Peyer's patch (tissue), 4 donors: ENCODE measurements around the gene FUCA1.

Experiments
- CTCF ChIP-seq, 6 experiments: fragments of 450-650 bp in 4 of 6; fragments of 200-600 bp in 2 of 6; sonication (generic) in 1 of 6; IDR thresholded peaks; one replicate each; pipeline ENCODE4 v1.5.1; 2017 to 2019; ENCODE audit warnings: antibody characterized with exemption in 6 of 6, mild to moderate bottlenecking in 3 of 6, moderate library complexity in 1 of 6
- POLR2A ChIP-seq, 2 donors: fragments of 450-650 bp; IDR thresholded peaks; one replicate each; pipeline ENCODE4 v1.5.1; 2017; ENCODE audit warnings: antibody characterized with exemption in 2 of 2, mild to moderate bottlenecking in 2 of 2, moderate library complexity in 2 of 2

- TF ChIP-seq CTCF (IDR thresholded peaks at IDR 0.05) (no peak), POLR2A (IDR thresholded peaks at IDR 0.05) (no peak)
These were observed 28.4 kb upstream of the FUCA1 start for GRCh38 chr1:23896491-23896890.
